H1 (cell line): ENCODE measurements around the gene HM13. TPM values are rescaled to one million over a fixed set of nuclear protein-coding genes. Genes with fewer than 3 reads are reported as not detected.
A peak's percentile ranks its signal among the peaks of the same experiment; 100 is the strongest.

ENCODE experiments used
- BRCA1 ChIP-seq: IDR thresholded peaks from 2 replicates; pipeline ENCODE4 v1.6.1; 2012; ENCODE audit warnings: low read depth, low read length, improper control_type of control experiment
- CBX5 ChIP-seq: fragments of 300-800, 300-1000 bp; sonication (generic); IDR thresholded peaks from 2 replicates; pipeline ENCODE4 v1.7.1; 2016; ENCODE audit warnings: antibody characterized with exemption, low read length, low read depth
- EGR1 ChIP-seq: IDR thresholded peaks from 2 replicates; pipeline ENCODE4 v1.6.1; 2011; ENCODE audit warnings: low read depth, low read length, borderline replicate concordance
- GTF2F1 ChIP-seq: IDR thresholded peaks from 2 replicates; pipeline ENCODE4 v1.6.1; 2012; ENCODE audit warnings: low read depth, low read length, improper control_type of control experiment, borderline replicate concordance
- HDAC2 ChIP-seq, 2 experiments: fragments of 300-600 bp in 1 of 2; sonication (generic) in 1 of 2; IDR thresholded peaks; 2 replicates each; pipeline ENCODE4 v1.6.1; 2011 to 2012; ENCODE audit warnings: low read depth in 2 of 2, low read length in 2 of 2, mild to moderate bottlenecking in 2 of 2, moderate library complexity in 2 of 2, borderline replicate concordance in 1 of 2, inconsistent platforms in 1 of 2
- KDM1A ChIP-seq: fragments of 200-600, 300-600 bp; sonication (generic); IDR thresholded peaks from 2 replicates; pipeline ENCODE4 v1.7.1; 2016; ENCODE audit warnings: mild to moderate bottlenecking, low read length, borderline replicate concordance
- NANOG ChIP-seq: IDR thresholded peaks from 2 replicates; pipeline ENCODE4 v1.6.1; 2011; ENCODE audit warnings: low read length, low read depth, mild to moderate bottlenecking, inconsistent platforms; ENCODE audit not compliant: insufficient read depth, poor library complexity, severe bottlenecking
- POLR2AphosphoS5 ChIP-seq: IDR thresholded peaks from 2 replicates; pipeline ENCODE4 v1.6.1; 2011; ENCODE audit warnings: low read depth, low read length
- POU5F1 ChIP-seq: IDR thresholded peaks from 2 replicates; pipeline ENCODE4 v1.6.1; 2011; ENCODE audit warnings: low read depth, mild to moderate bottlenecking, low read length, moderate library complexity
- SAP30 ChIP-seq: fragments of 300-600 bp; sonication (generic); IDR thresholded peaks from 2 replicates; pipeline ENCODE4 v1.7.1; 2012; ENCODE audit warnings: low read length, moderate library complexity, mild to moderate bottlenecking, inconsistent platforms; ENCODE audit not compliant: insufficient read depth, insufficient replicate concordance
- SIRT6 ChIP-seq: IDR thresholded peaks from one replicate; pipeline ENCODE4 v1.7.1; 2012; ENCODE audit warnings: low read length, inconsistent platforms
- SP4 ChIP-seq: IDR thresholded peaks from 2 replicates; pipeline ENCODE4 v1.6.1; 2012; ENCODE audit warnings: low read length, inconsistent platforms
- TAF7 ChIP-seq: optimal IDR thresholded peaks from 2 replicates; pipeline ENCODE3; 2011; ENCODE audit warnings: low read depth, mild to moderate bottlenecking, inconsistent platforms, low read length, moderate library complexity, borderline replicate concordance
- YY1 ChIP-seq: IDR thresholded peaks from 2 replicates; pipeline ENCODE4 v1.6.1; 2011; ENCODE audit warnings: low read depth, mild to moderate bottlenecking, low read length
- polyA plus RNA-seq, 7 experiments: library from polyadenylated mRNA; depleted of rRNA in 3 of 7; stranded (reverse) in 5 of 7; unstranded in 2 of 7; fragments of >200 nt in 5 of 7; fragments of 200-250 nt in 2 of 7; gene quantifications; 1 replicate in 5 of 7; 2 replicates in 1 of 7; 4 replicates in 1 of 7; pipeline versions ENCODE4 v1.2.1 to v1.2.3, GENCODE V29; 2011 to 2013; ENCODE audit warnings: missing spikeins in 2 of 7, mixed read lengths in 2 of 7
- total RNA-seq: library from RNA; stranded (reverse); fragmentation: NEBNext Ultra II Directional; extraction: Animal tissue kit (Norgen Biotek cat#: 25700); gene quantifications from 2 replicates; pipeline ENCODE4 v1.2.1, GENCODE V29; 2021
- TF ChIP-seq, protein P1 (sequence below): IDR thresholded peaks from 2 replicates; pipeline ENCODE4 v1.6.1; 2011; ENCODE audit warnings: low read depth, mild to moderate bottlenecking, low read length; ENCODE audit not compliant: insufficient read depth
- TF ChIP-seq, protein P2 (sequence below): IDR thresholded peaks from 2 replicates; pipeline ENCODE4 v1.6.1; 2012; ENCODE audit warnings: inconsistent platforms
- TF ChIP-seq, protein P3 (sequence below): IDR thresholded peaks from 2 replicates; pipeline ENCODE4 v1.6.1; 2011; ENCODE audit warnings: low read length, improper control_type of control experiment

HM13 gene
- total and polyA plus RNA-seq, 2 of the 8 experiments (the other 6 are each of a cell fraction or from before 2014, with no cell fraction given) = 118 to 183 TPM

DNA sequence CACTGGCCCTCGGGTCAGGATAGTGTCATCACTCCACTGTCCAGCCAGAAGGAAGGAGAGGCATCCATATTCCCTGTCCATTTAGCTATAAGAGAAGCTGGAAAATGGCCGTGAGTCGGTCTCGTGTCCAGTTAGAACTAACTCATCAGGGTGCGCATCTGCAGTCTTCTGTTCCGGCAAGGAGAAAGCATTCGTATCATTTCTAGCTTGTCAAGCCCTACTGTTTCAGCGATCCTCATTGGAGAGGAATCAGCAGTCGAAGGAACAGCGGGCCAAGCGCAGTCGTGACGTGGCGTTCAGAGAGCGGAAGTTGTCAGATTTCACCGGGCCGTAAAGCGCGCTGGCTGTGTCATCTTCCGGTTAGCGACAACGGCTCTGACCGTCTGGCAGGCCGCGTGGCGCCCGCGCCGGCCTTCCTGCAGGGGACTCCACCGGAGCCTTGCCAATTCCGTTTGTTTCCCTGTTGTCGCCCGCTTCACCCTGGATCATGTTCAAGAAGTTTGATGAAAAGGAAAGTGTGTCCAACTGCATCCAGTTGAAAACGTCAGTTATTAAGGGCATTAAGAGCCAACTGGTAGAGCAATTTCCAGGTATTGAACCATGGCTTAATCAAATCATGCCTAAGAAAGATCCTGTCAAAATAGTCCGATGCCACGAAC, 32.9 kb downstream of the HM13 start (continued):
- TF ChIP-seq SP4 (no peak), BRCA1 (no peak), NANOG (no peak), TAF7 (no peak), SIRT6 (no peak), POLR2AphosphoS5 (peak; percentile 94), GTF2F1 (peak; percentile 53; the same call in 1 of the 2 replicates), YY1 (peak; percentile 47; the same call in 1 of the 2 replicates), EGR1 (no peak), HDAC2 (IDR thresholded peaks at IDR 0.05; ENCODE audit: borderline replicate concordance in 1 of 2, low read depth in 2 of 2, low read length in 2 of 2) (peak in 1 of 2 experiments; percentile 61; a peak in 1 of 4 replicates), KDM1A (no peak), SAP30 (no peak), CBX5 (no peak), POU5F1 (no peak)
- TF ChIP-seq, protein P1, sequence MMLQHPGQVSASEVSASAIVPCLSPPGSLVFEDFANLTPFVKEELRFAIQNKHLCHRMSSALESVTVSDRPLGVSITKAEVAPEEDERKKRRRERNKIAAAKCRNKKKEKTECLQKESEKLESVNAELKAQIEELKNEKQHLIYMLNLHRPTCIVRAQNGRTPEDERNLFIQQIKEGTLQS = peak; percentile 91
- TF ChIP-seq, protein P2, sequence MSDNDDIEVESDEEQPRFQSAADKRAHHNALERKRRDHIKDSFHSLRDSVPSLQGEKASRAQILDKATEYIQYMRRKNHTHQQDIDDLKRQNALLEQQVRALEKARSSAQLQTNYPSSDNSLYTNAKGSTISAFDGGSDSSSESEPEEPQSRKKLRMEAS = peak; percentile 95
- TF ChIP-seq, protein P3, sequence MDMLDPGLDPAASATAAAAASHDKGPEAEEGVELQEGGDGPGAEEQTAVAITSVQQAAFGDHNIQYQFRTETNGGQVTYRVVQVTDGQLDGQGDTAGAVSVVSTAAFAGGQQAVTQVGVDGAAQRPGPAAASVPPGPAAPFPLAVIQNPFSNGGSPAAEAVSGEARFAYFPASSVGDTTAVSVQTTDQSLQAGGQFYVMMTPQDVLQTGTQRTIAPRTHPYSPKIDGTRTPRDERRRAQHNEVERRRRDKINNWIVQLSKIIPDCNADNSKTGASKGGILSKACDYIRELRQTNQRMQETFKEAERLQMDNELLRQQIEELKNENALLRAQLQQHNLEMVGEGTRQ = no peak
- TF ChIP-seq, all 59 proteins: peak for 17
